SK-N-SH (cell line): ENCODE measurements around the gene MACROD2.

ENCODE experiments used
- EP300 ChIP-seq, 2 experiments: IDR thresholded peaks; 2 replicates each; pipeline versions ENCODE4 v1.4.0 to v1.6.1; 2012; ENCODE audit warnings: borderline replicate concordance in 1 of 2, low read depth in 1 of 2, low read length in 1 of 2
- EZH2phosphoT487 ChIP-seq: fragments of 200-600 bp; sonication (generic); IDR thresholded peaks from 2 replicates; pipeline ENCODE4 v1.6.1; 2017; ENCODE audit warnings: low read depth, mixed run types, mild to moderate bottlenecking, antibody characterized with exemption, moderate library complexity, borderline replicate concordance
- GABPA ChIP-seq: IDR thresholded peaks from 2 replicates; pipeline ENCODE4 v1.4.0; 2012; ENCODE audit warnings: low read depth, mild to moderate bottlenecking
- GATA2 ChIP-seq: sonication (generic); formaldehyde crosslinking; IDR thresholded peaks from 2 replicates; pipeline ENCODE4 v1.5.0; 2020; ENCODE audit warnings: mild to moderate bottlenecking, missing genetic modification reagents
- PBX3 ChIP-seq: IDR thresholded peaks from 2 replicates; pipeline ENCODE4; 2012
- POLR2AphosphoS5 ChIP-seq: IDR thresholded peaks from 2 replicates; pipeline ENCODE4 v1.6.1; 2012; ENCODE audit warnings: low read depth, low read length
- RCOR1 ChIP-seq: fragments of 150-350 bp; IDR thresholded peaks from 2 replicates; pipeline ENCODE4 v1.6.1; 2017; ENCODE audit warnings: antibody characterized with exemption, low read length
- RFX5 ChIP-seq: IDR thresholded peaks from 2 replicates; pipeline ENCODE4 v1.6.1; 2012; ENCODE audit warnings: mild to moderate bottlenecking, improper control_type of control experiment, low read length
- SMC3 ChIP-seq: IDR thresholded peaks from 2 replicates; pipeline ENCODE4 v1.6.1; 2012; ENCODE audit warnings: low read depth, low read length, improper control_type of control experiment
- TAF1 ChIP-seq: IDR thresholded peaks from 2 replicates; pipeline ENCODE4 v1.6.1; 2012; ENCODE audit warnings: low read depth, mild to moderate bottlenecking, low read length, moderate library complexity, borderline replicate concordance
- TCF12 ChIP-seq: IDR thresholded peaks from 2 replicates; pipeline ENCODE4 v1.4.0; 2012
- TEAD4 ChIP-seq: IDR thresholded peaks from 2 replicates; pipeline ENCODE4 v1.4.0; 2012; ENCODE audit warnings: mild to moderate bottlenecking, borderline replicate concordance; ENCODE audit not compliant: insufficient read depth
- USF2 ChIP-seq: fragments of 150-350 bp; IDR thresholded peaks from 2 replicates; pipeline ENCODE4 v1.6.1; 2017; ENCODE audit warnings: antibody characterized with exemption, low read length, low read depth, borderline replicate concordance
- TF ChIP-seq, protein P1 (sequence below): fragments of 200-600 bp; sonication (generic); IDR thresholded peaks from 2 replicates; pipeline ENCODE4 v1.6.1; 2017; ENCODE audit warnings: antibody characterized with exemption, mild to moderate bottlenecking, moderate library complexity

DNA sequence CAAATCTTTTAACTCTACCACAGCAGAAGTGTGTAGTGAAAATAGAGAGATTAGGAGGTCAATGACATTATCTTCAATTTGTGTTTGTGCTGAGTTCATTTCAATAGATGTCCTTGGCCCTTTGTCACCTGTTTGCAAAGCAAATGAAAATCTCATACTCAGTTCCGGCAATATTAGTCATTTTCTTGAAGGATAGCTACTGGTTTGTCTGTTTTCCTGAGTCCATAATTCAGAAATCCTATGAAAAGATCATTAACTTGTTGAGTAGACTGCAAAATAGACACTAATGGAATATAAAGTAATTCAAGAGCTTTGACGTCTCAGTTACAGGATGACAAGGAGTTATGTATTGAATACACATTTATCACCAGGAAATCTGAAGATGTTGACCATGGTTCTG, 1163.2 kb downstream of the MACROD2 start:
- no peak for TF ChIP-seq RCOR1
- TF ChIP-seq POLR2AphosphoS5: no peak
- no peak for TF ChIP-seq EP300 (IDR thresholded peaks at IDR 0.05; ENCODE audit: borderline replicate concordance in 1 of 2, low read depth in 1 of 2, low read length in 1 of 2)
- TF ChIP-seq, protein P1, sequence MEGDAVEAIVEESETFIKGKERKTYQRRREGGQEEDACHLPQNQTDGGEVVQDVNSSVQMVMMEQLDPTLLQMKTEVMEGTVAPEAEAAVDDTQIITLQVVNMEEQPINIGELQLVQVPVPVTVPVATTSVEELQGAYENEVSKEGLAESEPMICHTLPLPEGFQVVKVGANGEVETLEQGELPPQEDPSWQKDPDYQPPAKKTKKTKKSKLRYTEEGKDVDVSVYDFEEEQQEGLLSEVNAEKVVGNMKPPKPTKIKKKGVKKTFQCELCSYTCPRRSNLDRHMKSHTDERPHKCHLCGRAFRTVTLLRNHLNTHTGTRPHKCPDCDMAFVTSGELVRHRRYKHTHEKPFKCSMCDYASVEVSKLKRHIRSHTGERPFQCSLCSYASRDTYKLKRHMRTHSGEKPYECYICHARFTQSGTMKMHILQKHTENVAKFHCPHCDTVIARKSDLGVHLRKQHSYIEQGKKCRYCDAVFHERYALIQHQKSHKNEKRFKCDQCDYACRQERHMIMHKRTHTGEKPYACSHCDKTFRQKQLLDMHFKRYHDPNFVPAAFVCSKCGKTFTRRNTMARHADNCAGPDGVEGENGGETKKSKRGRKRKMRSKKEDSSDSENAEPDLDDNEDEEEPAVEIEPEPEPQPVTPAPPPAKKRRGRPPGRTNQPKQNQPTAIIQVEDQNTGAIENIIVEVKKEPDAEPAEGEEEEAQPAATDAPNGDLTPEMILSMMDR: no peak
- no peak for TF ChIP-seq SMC3
- TF ChIP-seq TAF1: no peak
- no peak for TF ChIP-seq EZH2phosphoT487
- TF ChIP-seq GATA2 (CRISPR knock-in tag): no peak
- TF ChIP-seq TCF12: no peak
- TF ChIP-seq RFX5: no peak
- no peak for TF ChIP-seq PBX3
- TF ChIP-seq GABPA: no peak
- no peak for TF ChIP-seq USF2
- TF ChIP-seq TEAD4: no peak
